NCI-H2171 (cell line): Measurements from ENCODE around the gene ELP1.
A peak's percentile ranks its signal among the peaks of the same experiment; 100 is the strongest.
"Not testable (repeated sequence)": the region's sequence is repeated elsewhere in the genome, so short reads cannot be mapped to it uniquely, and the experiment has no call there.

ENCODE experiments used
- DNase-seq: peaks from one replicate; lab custom pipeline; 2025; lab: John Stamatoyannopoulos, UW

ELP1 gene

GRCh38 chr9:108933231-108933717 is 650 bp downstream of the ELP1 start:
- DNase-seq, result no peak

- no peak for DNase-seq
Observed at GRCh38 chr9:108928386-108928785, 5.5 kb downstream of the ELP1 start.

- no peak for DNase-seq
Observed at GRCh38 chr9:108924466-108924865, 9.5 kb downstream of the ELP1 start.

- no peak for DNase-seq
Observed at GRCh38 chr9:108921200-108921599, 12.7 kb downstream of the ELP1 start.

- DNase-seq, result not testable (repeated sequence)
Observed at GRCh38 chr9:108920401-108920800, 13.5 kb downstream of the ELP1 start.

- no peak for DNase-seq
Observed at GRCh38 chr9:108919517-108919916, 14.4 kb downstream of the ELP1 start.

- DNase-seq, result no peak
Observed at GRCh38 chr9:108913391-108913790, 20.5 kb downstream of the ELP1 start.

- no peak for DNase-seq
Observed at GRCh38 chr9:108911820-108912219, 22.1 kb downstream of the ELP1 start.

- DNase-seq, result no peak
Observed at GRCh38 chr9:108910914-108911313, 23.0 kb downstream of the ELP1 start.

GRCh38 chr9:108910402-108910801 is 23.5 kb downstream of the ELP1 start:
- no peak for DNase-seq

GRCh38 chr9:108905494-108905893 is 28.4 kb downstream of the ELP1 start:
- DNase-seq, result no peak

GRCh38 chr9:108904161-108904560 is 29.8 kb downstream of the ELP1 start:
- no peak for DNase-seq

GRCh38 chr9:108903420-108904103 is 30.4 kb downstream of the ELP1 start:
- DNase-seq, result no peak

- DNase-seq, result no peak
Observed at GRCh38 chr9:108900176-108900575, 33.7 kb downstream of the ELP1 start.

GRCh38 chr9:108899023-108899695 is 34.8 kb downstream of the ELP1 start:
- DNase-seq, result not testable (repeated sequence)

GRCh38 chr9:108897324-108898096 is 36.4 kb downstream of the ELP1 start:
- DNase-seq, result no peak

- no peak for DNase-seq
Observed at GRCh38 chr9:108894225-108894997, 39.5 kb downstream of the ELP1 start.

- no peak for DNase-seq
Observed at GRCh38 chr9:108889649-108890067, 44.3 kb downstream of the ELP1 start.

GRCh38 chr9:108886594-108887271 is 47.2 kb downstream of the ELP1 start:
- DNase-seq, result peak; percentile 5

GRCh38 chr9:108885643-108886348 is 48.1 kb downstream of the ELP1 start:
- peak; percentile 4 for DNase-seq

GRCh38 chr9:108884701-108885100 is 49.2 kb downstream of the ELP1 start:
- no peak for DNase-seq
